Right lobe of liver (tissue), 6 donors: Measurements from ENCODE around the gene C1orf232. TPM values are rescaled to one million over a fixed set of nuclear protein-coding genes. Genes with fewer than 3 reads are reported as not detected.
A peak's percentile ranks its signal among the peaks of the same experiment; 100 is the strongest.

Experiments
- ATAC-seq, 4 donors: fragments of 200-7000 bp; cut with Tn5 transposase; one replicate each; pipeline ENCODE4 v1.9.1; 2020; ENCODE audit warnings: mild to moderate bottlenecking in 4 of 4, moderate library complexity in 4 of 4
- DNase-seq, 3 donors: peaks; one replicate each; pipeline ENCODE4 v3.0.0-alpha.2; 2020
- H3K27ac ChIP-seq, 3 donors: fragments of 200-600 bp; one replicate each; pipeline ENCODE4 v1.8.0; 2022
- H3K27me3 ChIP-seq, 2 donors: fragments of 200-600 bp; one replicate each; pipeline ENCODE4 v1.8.0; 2022
- H3K36me3 ChIP-seq, 4 donors: fragments of 200-600 bp; sonication (generic) in 1 of 4; one replicate each; pipeline versions ENCODE4 v1.5.1 to v1.8.0; 2017 to 2022; ENCODE audit warnings: control low read depth in 1 of 4
- H3K4me1 ChIP-seq, 4 donors: fragments of 200-600 bp; sonication (generic) in 1 of 4; one replicate each; pipeline versions ENCODE4 v1.5.1 to v1.8.0; 2017 to 2022; ENCODE audit warnings: control low read depth in 1 of 4
- H3K4me3 ChIP-seq, 3 donors: fragments of 200-600 bp; one replicate each; pipeline ENCODE4 v1.8.0; 2022
- H3K9me3 ChIP-seq, 4 donors: fragments of 200-600 bp; sonication (generic) in 1 of 4; one replicate each; pipeline versions ENCODE4 v1.5.1 to v1.8.0; 2017 to 2022; ENCODE audit warnings: control low read depth in 1 of 4
- POLR2A ChIP-seq: fragments of 450-650 bp; IDR thresholded peaks from one replicate; pipeline ENCODE4 v1.6.1; 2017; ENCODE audit warnings: antibody characterized with exemption, mild to moderate bottlenecking
- WGBS: methylation state at CpG from one replicate; pipeline ENCODE4 v1.1.6; 2018; ENCODE audit warnings: low coverage, low lambda C conversion rate; ENCODE audit not compliant: insufficient coverage; ENCODE audit errors: missing lambda C conversion rate; 5-methylcytosine and 5-hydroxymethylcytosine counted together
- intact Hi-C, 2 donors: fragments of 100-400 bp; cut with DNase I; formaldehyde crosslinking; loops; one replicate each; pipeline versions ENCODE4 v1.11.2 to v1.14.1; 2022
- total RNA-seq, 6 experiments: library from RNA; depleted of rRNA in 2 of 6; stranded (reverse); fragments of >200 nt in 2 of 6; fragmentation: NEBNext Ultra II Directional in 3 of 6; extraction: Animal tissue kit (Norgen Biotek cat#: 25700) in 3 of 6; gene quantifications; one replicate each; pipeline versions ENCODE4 v1.1.0 to v1.2.4, GENCODE V29; 2016 to 2023
- TF ChIP-seq, protein P1 (sequence below), 4 donors: fragments of 200-600 bp in 3 of 4; fragments of 450-650 bp in 1 of 4; IDR thresholded peaks; one replicate each; pipeline versions ENCODE4 v1.5.1 to v1.8.0; 2016 to 2022; ENCODE audit warnings: antibody characterized with exemption in 4 of 4, mild to moderate bottlenecking in 2 of 4
- donor health status: DM: no; HTN: yes; CAD: no.
- donor health status: DM: no; HTN: no; CAD: no.
- donor health status: DM: no; HTN: no; CAD: no.
- donor health status: DM: no; HTN: yes; CAD: no.
- donor health status: DM: no; HTN: yes; CAD: no.

C1orf232 gene
- total RNA-seq, 6 experiments from 2014 or later, result not detected

DNA sequence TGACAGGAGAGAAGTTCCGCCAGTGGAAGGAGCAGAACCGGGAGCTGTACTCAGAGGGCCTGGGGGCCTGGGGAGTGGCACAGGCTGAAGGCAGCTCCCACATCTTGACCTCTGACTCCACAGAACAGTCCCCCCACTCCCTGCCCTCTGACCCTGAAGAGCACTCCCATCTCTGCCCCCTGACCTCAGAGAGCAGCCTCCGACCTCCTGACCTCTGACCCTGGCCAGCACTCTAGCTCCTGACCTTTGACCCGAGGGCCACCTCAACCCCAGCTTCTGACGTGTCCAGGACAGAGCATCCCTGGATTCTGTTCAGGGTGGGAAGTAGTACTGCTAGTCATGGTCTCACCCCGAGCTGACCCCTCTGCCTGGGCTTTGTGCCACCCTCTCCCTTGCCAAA is 20.6 kb upstream of the C1orf232 start:
- 18% methylated on average over 2 of the region's 6 CpGs for WGBS
- H3K4me1 ChIP-seq, result no peaks in the 10 kb centered on the region
- DNase-seq, result no peak
- no peak overlapping the region for H3K27ac ChIP-seq
- H3K9me3 ChIP-seq, result no peaks in the 10 kb centered on the region
- intact Hi-C loops, result no loop called here
- H3K4me3 ChIP-seq, result no peak overlapping the region
- H3K27me3 ChIP-seq, result no peaks in the 10 kb centered on the region
- H3K36me3 ChIP-seq, result no peaks in the 10 kb centered on the region
- TF ChIP-seq, protein P1, sequence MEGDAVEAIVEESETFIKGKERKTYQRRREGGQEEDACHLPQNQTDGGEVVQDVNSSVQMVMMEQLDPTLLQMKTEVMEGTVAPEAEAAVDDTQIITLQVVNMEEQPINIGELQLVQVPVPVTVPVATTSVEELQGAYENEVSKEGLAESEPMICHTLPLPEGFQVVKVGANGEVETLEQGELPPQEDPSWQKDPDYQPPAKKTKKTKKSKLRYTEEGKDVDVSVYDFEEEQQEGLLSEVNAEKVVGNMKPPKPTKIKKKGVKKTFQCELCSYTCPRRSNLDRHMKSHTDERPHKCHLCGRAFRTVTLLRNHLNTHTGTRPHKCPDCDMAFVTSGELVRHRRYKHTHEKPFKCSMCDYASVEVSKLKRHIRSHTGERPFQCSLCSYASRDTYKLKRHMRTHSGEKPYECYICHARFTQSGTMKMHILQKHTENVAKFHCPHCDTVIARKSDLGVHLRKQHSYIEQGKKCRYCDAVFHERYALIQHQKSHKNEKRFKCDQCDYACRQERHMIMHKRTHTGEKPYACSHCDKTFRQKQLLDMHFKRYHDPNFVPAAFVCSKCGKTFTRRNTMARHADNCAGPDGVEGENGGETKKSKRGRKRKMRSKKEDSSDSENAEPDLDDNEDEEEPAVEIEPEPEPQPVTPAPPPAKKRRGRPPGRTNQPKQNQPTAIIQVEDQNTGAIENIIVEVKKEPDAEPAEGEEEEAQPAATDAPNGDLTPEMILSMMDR (IDR thresholded peaks at IDR 0.05), result no peak
- no peak for TF ChIP-seq POLR2A
- ATAC-seq, result peak in 1 of 4 donors; percentile 7

DNA sequence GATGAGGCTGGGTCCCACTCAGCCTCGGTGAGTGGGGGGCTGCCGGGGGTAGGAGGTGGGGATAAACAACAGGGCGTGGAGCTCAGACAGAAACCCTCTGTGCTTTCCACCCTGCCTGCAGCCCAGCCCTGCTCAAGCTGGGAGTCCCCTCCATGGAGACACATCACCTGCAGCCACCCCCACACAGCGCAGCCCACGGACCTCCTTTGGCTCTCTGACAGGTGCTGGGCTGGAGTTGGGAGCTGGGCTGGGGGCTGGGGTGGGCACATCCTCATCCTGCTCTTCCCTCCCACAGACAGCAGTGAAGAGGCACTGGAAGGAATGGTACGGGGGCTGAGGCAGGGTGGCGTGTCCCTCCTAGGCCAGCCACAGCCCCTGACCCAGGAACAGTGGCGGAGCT is 19.7 kb upstream of the C1orf232 start:
- Histone ChIP-seq H3K27me3 (no peaks in the 10 kb centered on the region), H3K36me3 (no peaks in the 10 kb centered on the region), H3K27ac (no peak overlapping the region), H3K9me3 (no peaks in the 10 kb centered on the region), H3K4me1 (no peaks in the 10 kb centered on the region), H3K4me3 (no peak overlapping the region)
- ATAC-seq (no peak), DNase-seq (no peak)
- no CpG with 5 or more reads among the region's 8 CpGs for WGBS
- TF ChIP-seq, protein P1 (IDR thresholded peaks at IDR 0.05), result no peak
- TF ChIP-seq POLR2A, result no peak
- intact Hi-C loops, result no loop called here

DNA sequence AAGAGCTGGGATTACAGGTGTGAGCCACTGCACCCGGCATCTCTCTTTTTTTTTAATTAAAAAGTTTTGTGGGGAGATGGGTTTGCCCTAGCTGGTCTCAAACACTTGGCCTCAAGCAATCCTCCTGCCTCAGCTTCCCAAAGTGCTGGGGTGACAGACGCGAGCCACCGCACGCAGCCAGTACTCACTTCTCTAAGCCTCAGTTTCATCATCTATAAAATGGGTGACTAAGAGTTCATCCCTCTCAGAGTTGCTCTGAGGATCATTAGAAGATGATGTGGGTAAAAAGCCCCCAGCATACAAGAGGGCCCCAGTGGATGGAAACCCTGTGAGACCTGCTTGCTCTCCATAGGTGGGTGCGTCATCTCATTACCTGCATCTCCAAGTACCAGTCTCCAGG is 19.1 kb upstream of the C1orf232 start:
- TF ChIP-seq, protein P1 (IDR thresholded peaks at IDR 0.05), result no peak
- TF ChIP-seq POLR2A, result no peak

DNA sequence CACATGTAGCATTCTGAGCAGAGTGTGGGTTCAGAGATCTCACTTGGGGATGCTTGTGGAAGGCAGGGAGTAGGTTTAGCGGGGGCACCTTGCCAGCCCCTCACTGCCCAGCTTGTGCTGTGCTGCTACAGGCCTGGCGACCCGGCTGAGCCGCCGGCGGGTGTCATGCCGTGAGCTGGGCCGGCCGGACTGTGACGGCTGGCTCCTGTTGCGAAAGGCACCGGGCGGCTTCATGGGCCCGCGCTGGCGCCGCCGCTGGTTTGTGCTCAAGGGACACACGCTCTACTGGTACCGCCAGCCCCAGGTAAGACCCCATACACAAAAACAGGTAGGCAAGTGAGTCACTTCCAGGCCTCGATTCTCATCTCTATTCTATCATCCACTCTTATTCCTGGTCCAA is 16.1 kb upstream of the C1orf232 start:
- no peak overlapping the region for H3K4me3 ChIP-seq
- intact Hi-C loops, result no loop called here
- no peaks in the 10 kb centered on the region for H3K9me3 ChIP-seq
- H3K27me3 ChIP-seq, result no peaks in the 10 kb centered on the region
- no peak for TF ChIP-seq POLR2A
- TF ChIP-seq, protein P1 (IDR thresholded peaks at IDR 0.05), result no peak
- WGBS, result 64% methylated on average over 1 of the region's 21 CpGs
- no peaks in the 10 kb centered on the region for H3K4me1 ChIP-seq
- DNase-seq (no peak), ATAC-seq (no peak)
- no peaks in the 10 kb centered on the region for H3K36me3 ChIP-seq
- no peak overlapping the region for H3K27ac ChIP-seq

More for the DNA sequence above, 19.1 kb upstream of the C1orf232 start:
- no CpG with 5 or more reads among the region's 6 CpGs for WGBS
- H3K36me3 ChIP-seq, result no peaks in the 10 kb centered on the region
- no peaks in the 10 kb centered on the region for H3K9me3 ChIP-seq
- DNase-seq (no peak), ATAC-seq (no peak)
- no peak overlapping the region for H3K27ac ChIP-seq
- no peaks in the 10 kb centered on the region for H3K27me3 ChIP-seq
- intact Hi-C loops, result no loop called here
- no peaks in the 10 kb centered on the region for H3K4me1 ChIP-seq
- H3K4me3 ChIP-seq, result no peak overlapping the region

DNA sequence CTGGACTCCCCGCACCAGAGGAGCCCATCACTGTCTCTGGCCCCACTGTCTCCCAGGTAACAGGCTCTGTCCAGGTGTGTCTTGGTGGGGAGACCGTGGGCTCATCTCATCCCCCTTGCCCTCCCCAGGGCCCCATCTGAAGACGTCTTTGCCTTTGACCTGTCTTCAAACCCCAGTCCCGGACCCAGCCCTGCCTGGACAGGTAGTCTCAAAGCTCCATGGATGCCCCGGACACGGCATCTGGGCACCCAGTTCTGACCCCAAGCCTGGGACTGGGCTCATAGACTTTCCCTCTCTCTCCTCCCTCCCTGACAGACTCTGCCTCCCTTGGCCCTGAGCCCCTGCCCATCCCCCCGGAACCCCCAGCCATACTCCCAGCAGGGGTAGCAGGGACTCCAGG is 15.3 kb upstream of the C1orf232 start:
- DNase-seq, result no peak
- Histone ChIP-seq H3K27ac (no peak overlapping the region), H3K4me1 (no peaks in the 10 kb centered on the region), H3K9me3 (no peaks in the 10 kb centered on the region), H3K4me3 (no peak overlapping the region), H3K27me3 (no peaks in the 10 kb centered on the region), H3K36me3 (no peaks in the 10 kb centered on the region)
- no peak for TF ChIP-seq POLR2A
- TF ChIP-seq, protein P1 (IDR thresholded peaks at IDR 0.05), result no peak
- intact Hi-C loops, result no loop called here
- ATAC-seq, result no peak
- 84% methylated on average over 6 of the region's 7 CpGs for WGBS
